GM19467 (cell line): ENCODE data around the gene SRBD1.

Experiments used
- ATAC-seq: cut with Tn5 transposase; IDR thresholded peaks from one replicate; pipeline ENCODE4 v1.9.1; 2021; ENCODE audit warnings: mild to moderate bottlenecking, moderate library complexity; ENCODE audit not compliant: unreplicated experiment

The SRBD1 gene

GRCh38 chr2:45611020-45611859 lies at the start of gene SRBD1:
SRBD1 (minus strand) TSS chr2:45611267; CDS start chr2:45605441, 5,826 bp downstream.
- peak; percentile 94 for ATAC-seq

- ATAC-seq: no peak
These were observed 43.2 kb upstream of the SRBD1 start for GRCh38 chr2:45654250-45654649.

DNA sequence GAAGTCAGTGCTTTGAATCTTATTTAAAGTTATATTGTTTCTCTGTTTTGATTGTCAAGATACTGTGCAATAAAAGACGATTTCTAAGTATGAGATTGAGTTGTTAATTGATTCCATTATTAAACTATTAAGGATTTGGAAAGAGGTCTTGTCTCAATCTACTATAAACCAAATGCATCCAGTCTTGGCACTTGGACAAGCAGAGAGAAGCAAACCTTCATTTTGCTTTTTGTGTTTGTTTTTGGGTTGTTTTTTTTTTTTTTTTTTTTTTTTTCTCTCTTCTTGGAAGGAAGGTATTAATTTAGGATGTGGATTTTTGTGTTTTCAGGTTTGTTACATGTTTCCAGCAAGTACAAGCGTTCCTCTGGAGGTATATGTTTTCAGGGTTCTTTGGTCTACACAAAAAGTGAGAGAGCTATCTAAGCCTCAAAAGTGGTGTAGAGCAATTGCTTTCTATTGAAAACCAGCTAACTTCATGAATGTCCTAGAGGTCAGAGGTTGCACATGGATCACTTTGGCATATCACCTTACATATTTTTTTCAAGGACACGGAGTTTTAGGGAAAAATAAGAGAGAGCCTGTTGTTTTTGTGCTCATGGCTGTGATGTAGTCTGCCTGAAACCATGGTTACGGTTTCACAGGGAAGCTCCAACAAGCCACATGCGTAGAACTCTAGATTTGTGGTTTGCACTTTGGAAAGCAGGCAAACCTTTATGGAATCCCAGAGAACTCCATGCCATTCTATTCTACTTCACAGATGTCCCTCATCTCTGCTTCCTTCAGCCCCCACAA lies 42.3 kb upstream of the SRBD1 start:
- no peak for ATAC-seq

GRCh38 chr2:45652090-45653031 lies 41.3 kb upstream of the SRBD1 start:
- ATAC-seq: no peak

DNA sequence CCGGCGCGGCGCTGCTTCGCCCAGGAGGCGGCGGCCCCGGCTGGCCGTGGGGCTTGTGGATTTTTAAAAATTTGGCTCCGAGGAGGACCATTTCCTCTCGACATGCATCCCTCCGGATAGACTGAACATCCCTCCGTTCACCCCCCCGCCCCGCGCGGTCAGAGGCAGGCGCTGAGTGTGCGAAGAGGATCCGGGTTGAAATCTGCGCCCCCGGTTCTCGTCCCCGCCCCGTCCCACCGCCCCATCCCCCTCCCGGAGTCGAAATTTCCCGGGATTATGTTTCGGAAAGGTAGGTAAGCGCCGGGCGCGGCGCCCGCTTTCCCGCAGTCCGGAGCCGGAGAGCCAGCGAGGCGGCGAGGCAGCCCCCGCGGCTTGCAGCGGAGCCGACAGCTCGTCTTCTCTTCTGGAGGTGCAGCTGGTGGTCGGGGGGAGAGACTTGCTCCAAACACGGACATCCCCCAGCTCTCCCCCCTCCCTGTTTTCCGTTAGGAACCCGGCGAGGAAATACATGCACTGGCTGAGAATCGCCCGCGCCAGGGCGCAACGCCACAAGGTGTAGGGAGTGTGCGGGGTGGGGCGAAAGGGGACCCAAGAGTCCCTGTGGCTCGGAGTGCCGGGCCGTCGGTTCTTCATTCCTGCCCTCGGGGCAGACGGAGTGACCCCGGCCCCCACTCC lies 40.5 kb upstream of the SRBD1 start, which contains the start of gene PRKCE:
Gene PRKCE (plus strand): TSS at position 261 of the 675 bp plus-strand sequence.
- ATAC-seq: peak; percentile 17

- ATAC-seq: peak; percentile 65
These were observed 39.9 kb upstream of the SRBD1 start for GRCh38 chr2:45650851-45651414.

- peak; percentile 23 for ATAC-seq
These were observed 39.1 kb upstream of the SRBD1 start for GRCh38 chr2:45649858-45650811.

GRCh38 chr2:45649462-45649857 lies 38.4 kb upstream of the SRBD1 start:
- no peak for ATAC-seq

DNA sequence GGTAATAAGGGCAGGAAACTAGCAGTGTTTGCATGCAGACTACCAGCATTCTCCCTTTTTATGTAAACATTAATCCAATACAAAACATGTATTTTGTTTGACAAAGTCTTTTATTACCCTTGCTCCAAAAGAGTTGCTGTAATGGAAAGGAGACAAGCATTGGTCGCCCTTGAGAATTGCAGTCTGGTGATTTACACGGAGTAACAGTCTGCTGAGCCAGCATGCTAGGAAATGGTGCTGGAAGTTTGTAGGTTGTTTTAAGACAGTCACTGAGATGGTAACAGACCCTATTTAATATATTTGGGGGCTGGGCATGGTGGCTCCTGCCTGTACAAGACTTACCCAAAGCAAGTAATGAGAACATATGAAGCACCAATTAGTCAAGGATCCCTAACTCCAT lies 37.6 kb upstream of the SRBD1 start:
- no peak for ATAC-seq

- no peak for ATAC-seq
These were observed 37.0 kb upstream of the SRBD1 start for GRCh38 chr2:45647986-45648520.

DNA sequence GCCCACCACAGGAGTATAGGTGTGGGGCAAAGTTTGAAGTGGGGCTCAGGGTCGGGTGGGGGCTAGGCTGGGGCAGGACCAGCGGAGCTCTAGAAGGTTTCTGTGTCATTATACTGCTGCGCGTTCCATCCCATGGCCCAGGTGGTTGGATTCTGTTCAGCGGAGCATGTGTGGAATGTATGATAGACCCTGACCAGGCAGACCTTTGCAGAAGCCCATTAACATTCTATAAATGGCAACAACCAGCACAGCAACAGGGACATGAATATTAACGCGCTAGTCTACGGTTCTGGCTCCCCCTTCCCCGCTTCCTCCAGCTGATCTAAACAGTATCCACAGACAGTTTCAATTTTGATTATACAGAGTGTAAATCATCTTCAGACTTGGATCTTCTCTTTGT lies 36.3 kb upstream of the SRBD1 start:
- no peak for ATAC-seq

- no peak for ATAC-seq
These were observed 35.2 kb upstream of the SRBD1 start for GRCh38 chr2:45646289-45646688.

- ATAC-seq: peak; percentile 70
These were observed 32.8 kb upstream of the SRBD1 start for GRCh38 chr2:45643543-45644542.

- no peak for ATAC-seq
These were observed 32.0 kb upstream of the SRBD1 start for GRCh38 chr2:45643095-45643494.

DNA sequence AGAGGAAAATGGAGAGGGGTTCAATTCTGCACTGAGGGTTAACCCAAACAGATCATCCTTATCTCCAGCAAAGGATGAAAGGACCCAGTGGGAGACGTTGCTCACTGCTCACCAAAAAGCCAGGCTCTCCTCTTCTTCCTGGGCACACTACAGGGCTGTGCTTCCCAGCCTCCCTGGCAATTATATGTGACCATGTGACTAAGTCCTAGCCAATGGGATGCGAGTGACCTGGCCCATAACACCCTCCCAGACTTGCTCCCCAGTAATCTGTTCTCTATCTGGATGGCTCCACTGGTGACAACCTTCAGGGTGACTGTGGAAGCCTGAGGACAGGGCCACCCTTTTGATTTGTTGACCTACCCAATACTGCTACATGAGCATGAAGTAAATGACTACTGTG lies 29.5 kb upstream of the SRBD1 start:
- no peak for ATAC-seq

DNA sequence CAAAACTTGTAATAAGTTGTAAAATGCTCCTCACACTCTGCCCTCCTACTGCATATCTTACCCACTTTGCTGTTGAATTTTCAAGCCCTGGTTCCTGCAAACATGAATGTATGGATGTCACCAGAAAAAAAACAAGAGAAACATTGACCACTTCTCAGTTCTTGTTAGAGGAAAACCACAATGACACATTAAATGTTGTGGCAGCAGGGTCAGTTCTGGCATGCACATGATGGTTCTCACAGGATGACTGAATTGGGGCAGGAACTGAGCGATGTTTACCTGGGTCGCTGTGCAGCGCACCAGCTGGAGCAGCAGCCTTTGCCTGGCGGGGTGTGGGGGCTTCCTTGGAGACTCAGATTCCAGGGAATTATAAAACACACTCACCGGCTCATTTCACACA lies 26.4 kb upstream of the SRBD1 start:
- no peak for ATAC-seq

GRCh38 chr2:45636008-45636407 lies 24.9 kb upstream of the SRBD1 start:
- no peak for ATAC-seq
